Testis (tissue), 3 donors: Measurements from ENCODE around the gene LBHD2. TPM values are rescaled to one million over a fixed set of nuclear protein-coding genes. Genes with fewer than 3 reads are reported as not detected.

ENCODE experiments used
- DNase-seq: peaks from one replicate; pipeline ENCODE4 v3.0.0-alpha.2; 2019
- H3K27ac ChIP-seq, 2 donors: fragments of 200-600 bp; sonication (generic); one replicate each; pipeline ENCODE4 v1.5.1; 2019
- H3K27me3 ChIP-seq: fragments of 200-600 bp; sonication (generic); one replicate; pipeline ENCODE4 v1.5.1; 2019
- H3K36me3 ChIP-seq: fragments of 200-600 bp; sonication (generic); one replicate; pipeline ENCODE4 v1.5.1; 2017; ENCODE audit warnings: low read depth; ENCODE audit errors: missing control alignments
- H3K4me1 ChIP-seq: fragments of 200-600 bp; sonication (generic); one replicate; pipeline ENCODE4 v1.5.1; 2019
- H3K4me3 ChIP-seq, 2 donors: fragments of 200-600 bp; sonication (generic); one replicate each; pipeline ENCODE4 v1.5.1; 2017 to 2019
- H3K9me3 ChIP-seq: fragments of 200-600 bp; sonication (generic); one replicate; pipeline ENCODE4 v1.5.1; 2017
- CTCF ChIP-seq, 3 experiments: fragments of 450-650 bp in 2 of 3; fragments of 200-600 bp in 1 of 3; sonication (generic) in 1 of 3; IDR thresholded peaks; one replicate each; pipeline ENCODE4 v1.5.1; 2016 to 2019; ENCODE audit warnings: antibody characterized with exemption in 3 of 3, mild to moderate bottlenecking in 2 of 3, moderate library complexity in 1 of 3
- POLR2A ChIP-seq: fragments of 450-650 bp; IDR thresholded peaks from one replicate; pipeline ENCODE4 v1.6.1; 2017; ENCODE audit warnings: antibody characterized with exemption, mild to moderate bottlenecking, moderate library complexity
- WGBS, 2 donors: methylation state at CpG; one replicate each; pipeline ENCODE4 v1.1.5; 2018; 5-methylcytosine and 5-hydroxymethylcytosine counted together
- intact Hi-C: fragments of 100-400 bp; cut with DNase I; formaldehyde crosslinking; loops from one replicate; pipeline ENCODE4 v1.15.1; 2023; ENCODE audit warnings: low total_unique reads
- polyA plus RNA-seq: library from polyadenylated mRNA; stranded (reverse); fragments of 350-450 nt; fragmentation: Illumina TruSeq; extraction: RNeasy Lipid Tissue Mini Kit (QIAGEN cat#74804); gene quantifications from one replicate; pipeline ENCODE4 v1.2.3, GENCODE V29; 2014; ENCODE audit warnings: low read depth, low replicate concordance; ENCODE audit not compliant: insufficient read depth
- total RNA-seq, 2 donors: library from RNA; depleted of rRNA; stranded (reverse); fragments of >200 nt; gene quantifications; one replicate each; pipeline ENCODE4 v1.2.3, GENCODE V29; 2016

The LBHD2 gene
- total and polyA plus RNA-seq, 3 donors from 2014 or later: 1.9 to 5.6 (median 3.9) TPM

DNA sequence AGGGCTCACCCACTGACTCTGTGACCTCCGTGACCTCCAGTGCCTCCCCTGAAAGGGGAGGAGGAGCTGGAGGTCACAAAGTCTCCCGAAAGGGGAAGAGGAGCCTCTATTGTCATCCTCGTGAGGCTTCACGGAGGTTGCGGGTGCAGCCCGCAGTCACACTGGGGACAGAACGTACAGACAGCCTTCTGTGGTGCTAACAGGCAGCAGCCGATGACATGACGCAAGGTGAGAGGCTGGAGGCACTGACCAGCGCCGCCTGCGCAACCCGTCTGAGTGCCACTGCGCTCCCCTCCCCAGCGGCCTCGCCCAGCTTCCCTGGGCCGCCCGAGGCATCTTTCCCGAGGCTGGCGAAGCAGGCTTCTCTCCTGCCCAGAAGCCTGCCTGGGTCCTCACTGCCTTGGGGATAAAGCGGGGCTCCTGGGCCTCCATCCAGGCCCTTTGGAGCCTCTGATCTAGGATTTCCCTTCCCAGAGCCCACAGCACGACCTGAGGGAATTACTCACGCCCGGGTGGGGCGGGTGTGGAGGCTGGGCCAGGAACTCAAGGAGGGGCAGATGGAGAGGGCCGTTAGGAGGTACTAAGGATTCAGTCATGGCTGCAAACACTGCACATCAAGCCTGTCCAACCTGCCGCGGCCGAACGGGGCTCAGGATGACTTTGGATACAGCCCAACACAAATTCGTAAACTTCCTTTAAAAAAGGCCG lies 12.3 kb upstream of the LBHD2 start:
- Histone ChIP-seq H3K4me1 (peaks cover 28% of the 10 kb centered on the region), H3K4me3 (no peak overlapping the region), H3K27me3 (no peaks in the 10 kb centered on the region), H3K9me3 (no peaks in the 10 kb centered on the region), H3K36me3 (no peaks in the 10 kb centered on the region), H3K27ac (no peak overlapping the region)
- intact Hi-C loops: no loop called here
- TF ChIP-seq CTCF (IDR thresholded peaks at IDR 0.05) (no peak), POLR2A (no peak)
- no peak for DNase-seq
- 82 to 91% methylated on average over 28 to 30 of the region's 32 CpGs for WGBS, 2 donors

- no peak for DNase-seq
- no peak overlapping the region for H3K27ac ChIP-seq
- intact Hi-C loops: no loop called here
- TF ChIP-seq POLR2A (no peak), CTCF (IDR thresholded peaks at IDR 0.05) (no peak)
- no peak overlapping the region for H3K4me3 ChIP-seq
- no peaks in the 10 kb centered on the region for H3K36me3 ChIP-seq
- no peaks in the 10 kb centered on the region for H3K9me3 ChIP-seq
- peaks cover 24% of the 10 kb centered on the region for H3K4me1 ChIP-seq
- no peaks in the 10 kb centered on the region for H3K27me3 ChIP-seq
- WGBS, 2 donors: 81 to 86% methylated on average over 15 to 21 of the region's 21 CpGs
Measured at GRCh38 chr14:103072595-103073366, 11.2 kb upstream of the LBHD2 start.

DNA sequence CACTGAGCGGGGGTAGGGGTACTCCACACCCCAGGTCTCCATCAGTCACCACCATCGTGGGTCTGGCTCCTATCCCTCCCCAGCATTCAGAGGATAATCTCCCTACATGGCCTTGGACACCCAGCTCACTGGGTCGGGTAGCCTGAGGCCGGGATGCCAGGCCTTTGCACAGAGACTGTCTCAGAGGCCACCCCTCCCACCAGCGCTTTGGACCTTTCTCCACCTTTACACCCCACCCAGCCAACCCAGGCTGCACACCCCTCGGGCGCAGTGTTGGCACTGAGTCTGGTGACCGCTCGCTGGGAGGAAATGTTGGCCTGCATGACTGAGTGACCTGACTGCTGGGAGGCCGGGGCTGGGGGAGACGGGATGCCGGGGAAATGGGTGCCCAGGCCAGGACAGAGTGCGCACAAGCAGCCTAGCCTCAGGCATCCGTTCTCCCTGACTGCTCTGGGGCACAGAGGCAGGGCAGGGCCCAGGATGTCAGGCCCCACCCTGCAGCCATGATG lies 10.6 kb upstream of the LBHD2 start:
- Histone ChIP-seq H3K27me3 (no peaks in the 10 kb centered on the region), H3K9me3 (no peaks in the 10 kb centered on the region), H3K36me3 (no peaks in the 10 kb centered on the region), H3K4me3 (no peak overlapping the region), H3K27ac (no peak overlapping the region), H3K4me1 (peaks cover 23% of the 10 kb centered on the region)
- intact Hi-C loops: no loop called here
- TF ChIP-seq POLR2A: no peak
- TF ChIP-seq CTCF (IDR thresholded peaks at IDR 0.05): no peak
- WGBS, 2 donors: 53 to 83% methylated on average over 3 to 14 of the region's 14 CpGs
- no peak for DNase-seq

GRCh38 chr14:103073876-103074728 lies 9.9 kb upstream of the LBHD2 start:
- TF ChIP-seq CTCF (IDR thresholded peaks at IDR 0.05) (no peak), POLR2A (no peak)
- H3K4me1 ChIP-seq: peaks cover 23% of the 10 kb centered on the region

More at GRCh38 chr14:103073876-103074728, 9.9 kb upstream of the LBHD2 start:
- Histone ChIP-seq H3K36me3 (no peaks in the 10 kb centered on the region), H3K27ac (no peak overlapping the region), H3K9me3 (no peaks in the 10 kb centered on the region), H3K27me3 (no peaks in the 10 kb centered on the region), H3K4me3 (no peak overlapping the region)
- DNase-seq: no peak
- intact Hi-C loops: no loop called here
- WGBS, 2 donors: 67 to 69% methylated on average over 13 to 21 of the region's 21 CpGs
